ENCODE results near the gene TLE7. TPM values are rescaled to one million over a fixed set of nuclear protein-coding genes. Genes with fewer than 3 reads are reported as not detected.

Gene TLE7
- total RNA-seq, 1 donor from 2014 or later: not detected

DNA sequence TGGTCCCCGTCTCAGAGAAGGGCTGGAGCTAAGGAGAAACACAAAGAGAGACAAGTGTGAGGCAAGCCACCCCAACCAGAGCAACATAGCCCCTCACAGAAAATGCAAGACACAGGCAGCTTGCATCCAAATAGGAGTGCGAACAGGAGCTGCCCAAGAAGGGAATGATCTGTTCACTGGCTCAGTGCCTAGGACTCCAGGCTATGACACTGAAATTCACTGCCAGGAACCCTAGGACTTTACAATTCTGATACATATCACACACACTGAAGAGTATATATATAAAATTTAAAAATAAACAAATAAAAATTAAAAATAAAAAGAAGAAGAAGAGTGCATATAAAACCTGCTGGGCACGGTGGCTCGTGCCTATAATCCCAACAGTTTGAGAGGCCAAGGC lies 14.9 kb upstream of the TLE7 start:
- CTCF ChIA-PET: no interaction called here
- intact Hi-C loops (cut with micrococcal nuclease): no loop called here
- POLR2A ChIA-PET: no interaction called here
- ATAC-seq (ENCODE audit: low read depth) (no peak), DNase-seq (no peak)
- Mint-ChIP-seq H3K4me3 (no peak overlapping the region), H3K4me1 (peaks cover 12% of the 10 kb centered on the region), H3K9me3 (peaks cover 14% of the 10 kb centered on the region), H3K27ac (no peak overlapping the region), H3K36me3 (ENCODE audit: low read depth) (peaks cover 50% of the 10 kb centered on the region), H3K27me3 (no peaks in the 10 kb centered on the region)
- TF ChIP-seq, protein P1, sequence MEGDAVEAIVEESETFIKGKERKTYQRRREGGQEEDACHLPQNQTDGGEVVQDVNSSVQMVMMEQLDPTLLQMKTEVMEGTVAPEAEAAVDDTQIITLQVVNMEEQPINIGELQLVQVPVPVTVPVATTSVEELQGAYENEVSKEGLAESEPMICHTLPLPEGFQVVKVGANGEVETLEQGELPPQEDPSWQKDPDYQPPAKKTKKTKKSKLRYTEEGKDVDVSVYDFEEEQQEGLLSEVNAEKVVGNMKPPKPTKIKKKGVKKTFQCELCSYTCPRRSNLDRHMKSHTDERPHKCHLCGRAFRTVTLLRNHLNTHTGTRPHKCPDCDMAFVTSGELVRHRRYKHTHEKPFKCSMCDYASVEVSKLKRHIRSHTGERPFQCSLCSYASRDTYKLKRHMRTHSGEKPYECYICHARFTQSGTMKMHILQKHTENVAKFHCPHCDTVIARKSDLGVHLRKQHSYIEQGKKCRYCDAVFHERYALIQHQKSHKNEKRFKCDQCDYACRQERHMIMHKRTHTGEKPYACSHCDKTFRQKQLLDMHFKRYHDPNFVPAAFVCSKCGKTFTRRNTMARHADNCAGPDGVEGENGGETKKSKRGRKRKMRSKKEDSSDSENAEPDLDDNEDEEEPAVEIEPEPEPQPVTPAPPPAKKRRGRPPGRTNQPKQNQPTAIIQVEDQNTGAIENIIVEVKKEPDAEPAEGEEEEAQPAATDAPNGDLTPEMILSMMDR (IDR thresholded peaks at IDR 0.05): no peak

DNA sequence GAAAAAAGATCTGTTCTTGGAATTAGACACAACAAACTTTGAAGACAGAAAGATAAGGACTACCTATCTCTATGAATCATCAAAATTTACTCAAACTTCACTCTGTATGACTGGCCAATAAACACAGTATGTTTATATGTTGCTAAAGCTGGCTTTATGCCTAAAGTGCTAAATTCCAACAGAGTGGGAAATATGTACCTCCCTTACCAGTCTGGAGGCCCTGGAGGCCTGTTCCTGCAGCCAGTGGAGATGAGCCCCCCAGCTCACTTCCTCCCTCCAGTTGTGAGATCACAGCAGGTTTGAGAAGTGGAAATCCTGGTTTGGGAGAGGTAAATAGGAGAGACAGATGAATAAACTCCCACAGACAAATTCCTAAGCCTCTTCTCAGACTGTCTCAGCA lies 11.2 kb upstream of the TLE7 start:
- intact Hi-C loops (cut with micrococcal nuclease): no loop called here
- peaks cover 87% of the 10 kb centered on the region for H3K36me3 Mint-ChIP-seq (ENCODE audit: low read depth)
- CTCF ChIA-PET: no interaction called here

DNA sequence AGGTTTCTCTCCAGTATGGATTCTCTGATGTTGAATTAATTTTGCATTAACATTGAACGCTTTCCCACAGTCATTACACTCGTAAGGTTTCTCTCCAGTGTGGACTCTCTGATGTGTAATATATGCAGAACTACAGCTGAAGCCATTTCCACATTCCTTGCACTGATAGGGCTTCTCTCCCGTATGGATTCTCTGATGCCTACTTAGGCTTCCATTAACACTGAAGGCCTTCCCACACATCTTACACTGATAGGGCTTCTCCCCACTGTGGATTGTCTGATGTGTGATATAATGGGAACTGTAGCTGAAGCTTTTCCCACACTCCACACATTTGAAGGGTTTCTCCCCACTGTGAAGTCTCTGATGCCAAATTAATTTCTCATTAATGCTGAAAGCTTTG lies 7.2 kb upstream of the TLE7 start:
- H3K27ac Mint-ChIP-seq: no peak overlapping the region
- ATAC-seq (ENCODE audit: low read depth) (no peak), DNase-seq (no peak)
- ChIA-PET POLR2A (interaction anchor here (0.7 kb wide), 1 partner anchor 13 kb away, joined by 3 read pairs; no protein-coding TSS in a partner anchor), CTCF (no interaction called here)
- peaks cover 51% of the 10 kb centered on the region for H3K9me3 Mint-ChIP-seq
- TF ChIP-seq, protein P1 (IDR thresholded peaks at IDR 0.05): no peak
- H3K27me3 Mint-ChIP-seq: no peaks in the 10 kb centered on the region
- H3K4me3 Mint-ChIP-seq: no peak overlapping the region
- peaks cover 72% of the 10 kb centered on the region for H3K36me3 Mint-ChIP-seq (ENCODE audit: low read depth)
- H3K4me1 Mint-ChIP-seq: no peaks in the 10 kb centered on the region
- intact Hi-C loops (cut with micrococcal nuclease): no loop called here

More for the DNA sequence above, 11.2 kb upstream of the TLE7 start:
- ATAC-seq (ENCODE audit: low read depth) (no peak), DNase-seq (no peak)
- no peaks in the 10 kb centered on the region for H3K27me3 Mint-ChIP-seq
- POLR2A ChIA-PET: interaction anchor here (1.1 kb wide), 1 partner anchor 9 kb away, joined by 3 read pairs; the partner anchor contains the start of gene ZNF23
- H3K27ac Mint-ChIP-seq: no peak overlapping the region
- peaks cover 36% of the 10 kb centered on the region for H3K9me3 Mint-ChIP-seq
- TF ChIP-seq, protein P1 (IDR thresholded peaks at IDR 0.05): no peak
- H3K4me3 Mint-ChIP-seq: no peak overlapping the region
- H3K4me1 Mint-ChIP-seq: no peaks in the 10 kb centered on the region

DNA sequence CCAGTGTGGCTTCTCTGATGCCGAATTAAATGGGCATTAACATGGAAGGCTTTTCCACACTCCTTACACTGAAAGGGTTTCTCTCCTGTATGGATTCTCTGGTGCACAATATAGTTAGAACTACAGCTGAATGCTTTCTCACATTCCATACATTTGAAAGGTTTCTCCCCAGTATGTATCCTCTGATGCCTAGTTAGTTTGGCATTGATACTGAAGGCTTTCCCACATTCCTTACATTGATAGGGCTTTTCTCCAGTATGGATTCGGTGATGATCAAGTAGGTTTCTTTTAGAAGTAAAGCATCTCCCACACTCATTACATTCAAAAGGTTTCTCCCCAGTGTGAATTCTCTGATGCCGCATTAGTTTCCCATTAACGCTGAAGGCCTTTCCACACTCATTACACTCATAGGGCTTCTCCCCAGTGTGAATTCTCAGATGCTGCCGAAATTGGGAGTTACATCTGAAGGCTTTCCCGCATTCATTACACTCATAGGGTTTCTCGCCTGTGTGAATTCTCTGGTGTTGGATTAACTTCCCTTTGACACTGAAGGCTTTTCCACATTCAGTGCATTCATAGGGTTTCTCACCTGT lies 6.5 kb upstream of the TLE7 start:
- ChIA-PET POLR2A (no interaction called here), CTCF (no interaction called here)
- TF ChIP-seq, protein P1 (IDR thresholded peaks at IDR 0.05): no peak
- intact Hi-C loops (cut with micrococcal nuclease): no loop called here
- Mint-ChIP-seq H3K27ac (no peak overlapping the region), H3K4me3 (no peak overlapping the region), H3K9me3 (peaks cover 55% of the 10 kb centered on the region), H3K4me1 (no peaks in the 10 kb centered on the region), H3K27me3 (no peaks in the 10 kb centered on the region), H3K36me3 (ENCODE audit: low read depth) (peaks cover 66% of the 10 kb centered on the region)
- DNase-seq (no peak), ATAC-seq (ENCODE audit: low read depth) (no peak)

DNA sequence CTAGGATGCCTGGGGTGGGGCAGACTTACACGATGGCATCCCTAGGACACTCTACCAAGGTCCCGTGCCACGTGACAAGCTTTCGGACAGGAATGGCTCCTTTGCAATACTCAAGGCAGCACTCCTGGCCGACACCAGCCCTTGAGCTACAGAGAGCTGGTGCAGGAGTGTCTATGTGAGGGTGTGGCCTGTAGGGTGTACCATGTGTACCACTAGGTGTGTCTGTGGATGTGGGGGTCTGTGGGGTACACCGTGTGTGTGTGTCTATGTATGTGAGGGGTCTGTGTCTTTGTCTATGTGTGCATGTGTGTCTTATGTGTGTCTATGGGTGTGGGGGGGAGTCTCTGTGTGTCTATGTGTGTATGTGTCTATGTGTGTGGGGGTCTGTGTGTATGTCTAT lies 1.9 kb upstream of the TLE7 start:
- Mint-ChIP-seq H3K4me1 (no peaks in the 10 kb centered on the region), H3K4me3 (no peak overlapping the region), H3K27ac (no peak overlapping the region), H3K27me3 (peaks cover 10% of the 10 kb centered on the region), H3K9me3 (peaks cover 23% of the 10 kb centered on the region), H3K36me3 (ENCODE audit: low read depth) (peaks cover 20% of the 10 kb centered on the region)
- intact Hi-C loops (cut with micrococcal nuclease): no loop called here
- TF ChIP-seq, protein P1 (IDR thresholded peaks at IDR 0.05): no peak
- POLR2A ChIA-PET: no interaction called here
- ATAC-seq (ENCODE audit: low read depth) (no peak), DNase-seq (no peak)
- CTCF ChIA-PET: no interaction called here

All from activated B cell treated with CpG ODN at 0.5 μM for 24 hours (primary cell).